Activated CD4-positive, alpha-beta T cell treated with anti-CD3 and anti-CD28 coated beads for 36 hours (primary cell): ENCODE data around the gene PKNOX1. TPM values are rescaled to one million over a fixed set of nuclear protein-coding genes. Genes with fewer than 3 reads are reported as not detected.
A peak's percentile ranks its signal among the peaks of the same experiment; 100 is the strongest.
"Not testable (repeated sequence)": the region's sequence is repeated elsewhere in the genome, so short reads cannot be mapped to it uniquely, and the experiment has no call there.

ENCODE experiments used
- ATAC-seq: fragments of 200-7000 bp; cut with Tn5 transposase; one replicate; pipeline ENCODE4 v1.10.0; 2021; ENCODE audit warnings: mild to moderate bottlenecking, moderate library complexity
- CTCF ChIA-PET: fragments of 350-600 bp; sonication (Branson Sonifier 250); formaldehyde crosslinking; loops from one replicate; lab custom pipeline; 2021; ENCODE audit warnings: antibody characterized with exemption; lab: Charles Lee
- POLR2A ChIA-PET: fragments of 350-600 bp; sonication (Branson Sonifier 250); formaldehyde crosslinking; loops from one replicate; lab custom pipeline; 2021; ENCODE audit warnings: antibody characterized with exemption, inconsistent platforms; lab: Charles Lee
- DNase-seq: peaks from one replicate; pipeline ENCODE4 v3.0.0-alpha.2; 2020
- H3K27ac Mint-ChIP-seq: one replicate; pipeline ENCODE4 v1.8.0; 2021; ENCODE audit warnings: mixed read lengths
- H3K27me3 Mint-ChIP-seq: one replicate; pipeline ENCODE4 v1.8.0; 2021; ENCODE audit warnings: mixed read lengths
- H3K36me3 Mint-ChIP-seq: one replicate; pipeline ENCODE4 v1.8.0; 2021; ENCODE audit warnings: low read depth, mixed read lengths
- H3K4me1 Mint-ChIP-seq: one replicate; pipeline ENCODE4 v1.8.0; 2021; ENCODE audit warnings: mixed read lengths
- H3K4me3 Mint-ChIP-seq: one replicate; pipeline ENCODE4 v1.8.0; 2021; ENCODE audit warnings: mild to moderate bottlenecking, moderate library complexity, mixed read lengths
- H3K9me3 Mint-ChIP-seq: one replicate; pipeline ENCODE4 v1.8.0; 2021; ENCODE audit warnings: low read depth, mixed read lengths
- intact Hi-C, 2 experiments: fragments of 100-400 bp; cut with DNase I in 1 of 2; cut with micrococcal nuclease in 1 of 2; formaldehyde crosslinking; loops; one replicate each; pipeline versions ENCODE4 v1.14.2 to v1.15.1; 2022 to 2024; cut with DNase I, micrococcal nuclease
- total RNA-seq, 2 experiments: library from RNA; stranded (reverse); gene quantifications; one replicate each; pipeline ENCODE4 v1.2.3, GENCODE V29; 2021

Gene PKNOX1
- total RNA-seq, 2 experiments from 2014 or later = 13.4 to 14.8 TPM

- ATAC-seq (peak; percentile 5), DNase-seq (peak; percentile 80)
- H3K4me1 Mint-ChIP-seq = peaks cover 30% of the 10 kb centered on the region
- peak overlapping the region; percentile 85 for H3K4me3 Mint-ChIP-seq
- peaks cover 22% of the 10 kb centered on the region for H3K36me3 Mint-ChIP-seq
- H3K27me3 Mint-ChIP-seq = no peaks in the 10 kb centered on the region
- ChIA-PET POLR2A (interaction anchor here (0.7 kb wide), 1 partner anchor 114 kb away, joined by 3 read pairs; no protein-coding TSS in a partner anchor), CTCF (no interaction called here)
- intact Hi-C loops = loop anchor here (1.0 to 10.0 kb wide), 14 partner anchors 51 to 1897 kb away; partner anchors contain the start of genes CFAP410 (in 2 of the 2), HSF2BP (in 2 of the 2), NDUFV3 (in 2 of the 2) and RRP1B (in 2 of the 2)
- H3K9me3 Mint-ChIP-seq = no peaks in the 10 kb centered on the region
- peak overlapping the region; percentile 94 for H3K27ac Mint-ChIP-seq
Observed at GRCh38 chr21:42974832-42975820, 764 bp downstream of the PKNOX1 start.

- H3K27me3 Mint-ChIP-seq = no peaks in the 10 kb centered on the region
- peak overlapping the region; percentile 85 for H3K4me3 Mint-ChIP-seq
- no peaks in the 10 kb centered on the region for H3K9me3 Mint-ChIP-seq
- peaks cover 22% of the 10 kb centered on the region for H3K36me3 Mint-ChIP-seq
- ChIA-PET POLR2A (no interaction called here), CTCF (no interaction called here)
- DNase-seq (no peak), ATAC-seq (no peak)
- peak overlapping the region; percentile 94 for H3K27ac Mint-ChIP-seq
- intact Hi-C loops = loop anchor here (2.0 to 10.0 kb wide), 4 partner anchors 679 to 1839 kb away; partner anchors contain the start of genes CFAP410 (in 2 of the 2), HSF2BP (in 1 of the 2), RRP1B (in 1 of the 2) and SUMO3 (in 1 of the 2)
- H3K4me1 Mint-ChIP-seq = peaks cover 33% of the 10 kb centered on the region
Observed at GRCh38 chr21:42975886-42976608, 1.7 kb downstream of the PKNOX1 start.

GRCh38 chr21:42980312-42981213 lies 6.2 kb downstream of the PKNOX1 start:
- H3K9me3 Mint-ChIP-seq = no peaks in the 10 kb centered on the region
- peaks cover 39% of the 10 kb centered on the region for H3K4me1 Mint-ChIP-seq
- intact Hi-C loops = no loop called here
- POLR2A ChIA-PET = no interaction called here
- CTCF ChIA-PET = interaction anchor here (0.7 to 1.0 kb wide), 2 partner anchors 9 to 10 kb away, joined by 4 read pairs; no protein-coding TSS in a partner anchor
- ATAC-seq (no peak), DNase-seq (no peak)
- H3K36me3 Mint-ChIP-seq = peaks cover 23% of the 10 kb centered on the region
- H3K4me3 Mint-ChIP-seq = no peak overlapping the region
- H3K27me3 Mint-ChIP-seq = no peaks in the 10 kb centered on the region
- H3K27ac Mint-ChIP-seq = no peak overlapping the region

- DNase-seq = no peak
- Mint-ChIP-seq H3K4me3 (no peak overlapping the region), H3K4me1 (peaks cover 38% of the 10 kb centered on the region), H3K27ac (no peak overlapping the region), H3K36me3 (peaks cover 22% of the 10 kb centered on the region), H3K27me3 (no peaks in the 10 kb centered on the region), H3K9me3 (no peaks in the 10 kb centered on the region)
- CTCF ChIA-PET = interaction anchor here (1.0 kb wide), 1 partner anchor 9 kb away, joined by 4 read pairs; no protein-coding TSS in a partner anchor
- intact Hi-C loops = no loop called here
- no peak for ATAC-seq
- POLR2A ChIA-PET = no interaction called here
Observed at GRCh38 chr21:42981214-42981523, 6.8 kb downstream of the PKNOX1 start.

GRCh38 chr21:42981862-42982261 lies 7.5 kb downstream of the PKNOX1 start:
- ATAC-seq = no peak
- Mint-ChIP-seq H3K4me1 (peaks cover 37% of the 10 kb centered on the region), H3K27me3 (no peaks in the 10 kb centered on the region), H3K4me3 (no peak overlapping the region), H3K36me3 (peaks cover 15% of the 10 kb centered on the region), H3K9me3 (no peaks in the 10 kb centered on the region), H3K27ac (no peak overlapping the region)
- ChIA-PET CTCF (interaction anchor here (1.0 kb wide), 1 partner anchor 8 kb away, joined by 4 read pairs; no protein-coding TSS in a partner anchor), POLR2A (no interaction called here)
- DNase-seq = no peak
- intact Hi-C loops = no loop called here

GRCh38 chr21:42983103-42983502 lies 8.7 kb downstream of the PKNOX1 start:
- intact Hi-C loops = no loop called here
- H3K36me3 Mint-ChIP-seq = peaks cover 8% of the 10 kb centered on the region
- H3K27ac Mint-ChIP-seq = peak overlapping the region; percentile 5
- peaks cover 24% of the 10 kb centered on the region for H3K4me1 Mint-ChIP-seq
- CTCF ChIA-PET = no interaction called here
- H3K27me3 Mint-ChIP-seq = no peaks in the 10 kb centered on the region
- POLR2A ChIA-PET = no interaction called here
- DNase-seq (peak; percentile 19), ATAC-seq (peak; percentile 80)
- H3K4me3 Mint-ChIP-seq = no peak overlapping the region
- H3K9me3 Mint-ChIP-seq = no peaks in the 10 kb centered on the region

GRCh38 chr21:42983869-42984268 lies 9.5 kb downstream of the PKNOX1 start:
- intact Hi-C loops = no loop called here
- Mint-ChIP-seq H3K27ac (no peak overlapping the region), H3K36me3 (peaks cover 6% of the 10 kb centered on the region), H3K4me3 (no peak overlapping the region), H3K9me3 (no peaks in the 10 kb centered on the region), H3K4me1 (peaks cover 24% of the 10 kb centered on the region), H3K27me3 (no peaks in the 10 kb centered on the region)
- DNase-seq (no peak), ATAC-seq (no peak)
- CTCF ChIA-PET = interaction anchor here (0.7 to 1.6 kb wide), 2 partner anchors 15 to 17 kb away, joined by 3 to 4 read pairs; no protein-coding TSS in a partner anchor
- POLR2A ChIA-PET = no interaction called here

GRCh38 chr21:42986125-42986783 lies 11.9 kb downstream of the PKNOX1 start:
- peaks cover 31% of the 10 kb centered on the region for H3K4me1 Mint-ChIP-seq
- no peak overlapping the region for H3K4me3 Mint-ChIP-seq
- no peaks in the 10 kb centered on the region for H3K27me3 Mint-ChIP-seq
- H3K27ac Mint-ChIP-seq = no peak overlapping the region
- DNase-seq = no peak
- ATAC-seq = no peak
- intact Hi-C loops = no loop called here
- CTCF ChIA-PET = no interaction called here
- POLR2A ChIA-PET = no interaction called here
- peaks cover 2% of the 10 kb centered on the region for H3K36me3 Mint-ChIP-seq
- H3K9me3 Mint-ChIP-seq = no peaks in the 10 kb centered on the region

GRCh38 chr21:42988236-42988965 lies 14.0 kb downstream of the PKNOX1 start:
- Mint-ChIP-seq H3K9me3 (no peaks in the 10 kb centered on the region), H3K4me3 (no peak overlapping the region), H3K4me1 (peaks cover 25% of the 10 kb centered on the region), H3K27me3 (no peaks in the 10 kb centered on the region), H3K27ac (no peak overlapping the region), H3K36me3 (no peaks in the 10 kb centered on the region)
- ChIA-PET CTCF (interaction anchor here (0.6 kb wide), 1 partner anchor 22 kb away, joined by 3 read pairs; no protein-coding TSS in a partner anchor), POLR2A (no interaction called here)
- intact Hi-C loops = no loop called here
- ATAC-seq (no peak), DNase-seq (no peak)

GRCh38 chr21:42989370-42989769 lies 15.0 kb downstream of the PKNOX1 start:
- DNase-seq, POLR2A ChIA-PET, H3K36me3 Mint-ChIP-seq, H3K27ac Mint-ChIP-seq, H3K27me3 Mint-ChIP-seq, H3K9me3 Mint-ChIP-seq, ATAC-seq, intact Hi-C loops, H3K4me3 Mint-ChIP-seq: not testable (repeated sequence)
- CTCF ChIA-PET = interaction anchor here (1.5 kb wide), 1 partner anchor 8 kb away, joined by 4 read pairs; no protein-coding TSS in a partner anchor
- H3K4me1 Mint-ChIP-seq = peaks cover 22% of the 10 kb centered on the region
